CD14-positive monocyte (primary cell): ENCODE results near the gene PIP5K1B. TPM values are rescaled to one million over a fixed set of nuclear protein-coding genes. Genes with fewer than 3 reads are reported as not detected.

ENCODE experiments used
- DNase-seq, 3 donors: peaks; one replicate each; pipeline ENCODE4 v3.0.0-alpha.2; 2011 to 2022
- H2AFZ ChIP-seq: 2 replicates; pipeline ENCODE4 v1.6.0; 2012; ENCODE audit warnings: mild to moderate bottlenecking, low read depth, low read length, inconsistent platforms; ENCODE audit not compliant: insufficient read depth, poor library complexity, severe bottlenecking
- H3K27ac ChIP-seq, 2 donors: 1 replicate in 1 of 2; 2 replicates in 1 of 2; pipeline ENCODE4 v1.5.1; 2012 to 2013; ENCODE audit warnings: low read length in 2 of 2, control low read depth in 1 of 2, inconsistent platforms in 1 of 2, low read depth in 1 of 2, mild to moderate bottlenecking in 1 of 2
- H3K27me3 ChIP-seq, 2 donors: one replicate each; pipeline versions ENCODE4 v1.6.0 to v1.6.1; 2011 to 2013; ENCODE audit warnings: low read length in 2 of 2; ENCODE audit not compliant: control insufficient read depth in 2 of 2, insufficient read depth in 2 of 2
- H3K36me3 ChIP-seq, 2 donors: replicated peaks in 1 of 2; 1 replicate in 1 of 2; 2 replicates in 1 of 2; pipeline versions ENCODE4 v1.5.1 to v1.6.1; 2012 to 2013; ENCODE audit warnings: low read length in 2 of 2, control low read depth in 1 of 2, inconsistent platforms in 1 of 2, mild to moderate bottlenecking in 1 of 2; ENCODE audit not compliant: insufficient read depth in 2 of 2, control insufficient read depth in 1 of 2
- H3K4me1 ChIP-seq, 2 donors: 1 replicate in 1 of 2; 2 replicates in 1 of 2; pipeline versions ENCODE4 v1.5.1 to v1.6.1; 2012 to 2013; ENCODE audit warnings: low read length in 2 of 2, control low read depth in 1 of 2, inconsistent platforms in 1 of 2, mild to moderate bottlenecking in 1 of 2, moderate library complexity in 1 of 2; ENCODE audit not compliant: insufficient read depth in 2 of 2, control insufficient read depth in 1 of 2
- H3K4me2 ChIP-seq: replicated peaks from 2 replicates; pipeline ENCODE3; 2012; ENCODE audit warnings: low read length, moderate library complexity, mild to moderate bottlenecking; ENCODE audit not compliant: poor library complexity, severe bottlenecking; ENCODE audit errors: extremely low read depth
- H3K4me3 ChIP-seq, 3 experiments: fragments of 200-600 bp in 1 of 3; sonication (generic) in 1 of 3; replicated peaks in 1 of 3; 1 replicate in 2 of 3; 2 replicates in 1 of 3; pipeline ENCODE4 v1.5.1; 2011 to 2013; ENCODE audit warnings: low read length in 3 of 3, mild to moderate bottlenecking in 3 of 3, control low read depth in 2 of 3, low read depth in 2 of 3, inconsistent platforms in 1 of 3, moderate library complexity in 1 of 3
- H3K79me2 ChIP-seq: 2 replicates; pipeline ENCODE4 v1.6.0; 2012; ENCODE audit warnings: mild to moderate bottlenecking, control low read depth, inconsistent platforms, low read length, moderate library complexity; ENCODE audit not compliant: insufficient read depth
- H3K9ac ChIP-seq: 2 replicates; pipeline ENCODE4 v1.6.0; 2017; ENCODE audit warnings: low read length, mild to moderate bottlenecking; ENCODE audit not compliant: insufficient read depth, poor library complexity, severe bottlenecking
- H3K9me3 ChIP-seq, 2 donors: replicated peaks in 1 of 2; 1 replicate in 1 of 2; 2 replicates in 1 of 2; pipeline versions ENCODE4 v1.5.1 to v1.6.1; 2012 to 2013; ENCODE audit warnings: low read length in 2 of 2, control low read depth in 1 of 2; ENCODE audit not compliant: control insufficient read depth in 1 of 2, insufficient read depth in 1 of 2
- H4K20me1 ChIP-seq: 2 replicates; pipeline ENCODE4 v1.6.0; 2012; ENCODE audit warnings: mild to moderate bottlenecking, low read length, control low read depth, moderate library complexity; ENCODE audit not compliant: insufficient read depth
- H3K27ac Mint-ChIP-seq, 7 donors: one replicate each; pipeline ENCODE4 v1.8.0; 2020; ENCODE audit warnings: mild to moderate bottlenecking in 7 of 7, mixed read lengths in 7 of 7, moderate library complexity in 6 of 7, inconsistent platforms in 2 of 7
- H3K27me3 Mint-ChIP-seq, 3 donors: one replicate each; pipeline ENCODE4 v1.8.0; 2021 to 2022; ENCODE audit warnings: low read depth in 3 of 3, mild to moderate bottlenecking in 3 of 3, mixed read lengths in 3 of 3, moderate library complexity in 3 of 3, inconsistent platforms in 1 of 3
- H3K36me3 Mint-ChIP-seq, 2 donors: one replicate each; pipeline ENCODE4 v1.8.0; 2020; ENCODE audit warnings: mixed read lengths in 2 of 2, inconsistent platforms in 1 of 2, mild to moderate bottlenecking in 1 of 2
- H3K4me1 Mint-ChIP-seq: one replicate; pipeline ENCODE4 v1.8.0; 2020; ENCODE audit warnings: mild to moderate bottlenecking, mixed read lengths
- H3K4me3 Mint-ChIP-seq, 2 donors: one replicate each; pipeline ENCODE4 v1.8.0; 2020; ENCODE audit warnings: mild to moderate bottlenecking in 2 of 2, mixed read lengths in 2 of 2, moderate library complexity in 1 of 2
- H3K9me3 Mint-ChIP-seq, 7 donors: one replicate each; pipeline ENCODE4 v1.8.0; 2020 to 2022; ENCODE audit warnings: mixed read lengths in 7 of 7, mild to moderate bottlenecking in 6 of 7, moderate library complexity in 6 of 7, inconsistent platforms in 2 of 7
- CTCF ChIP-seq: fragments of 200-600 bp; IDR thresholded peaks from one replicate; pipeline ENCODE4 v1.8.0; 2022; ENCODE audit warnings: antibody characterized with exemption, mild to moderate bottlenecking
- WGBS: methylation state at CpG from one replicate; pipeline ENCODE4 v1.1.5; 2013; ENCODE audit warnings: missing lambda C conversion rate; ENCODE audit not compliant: insufficient coverage; 5-methylcytosine and 5-hydroxymethylcytosine counted together
- intact Hi-C, 2 donors: fragments of 100-400 bp; cut with micrococcal nuclease; formaldehyde crosslinking; loops; one replicate each; pipeline versions ENCODE4 v1.15.0 to v1.15.1; 2023
- polyA plus RNA-seq, 3 donors: library from polyadenylated mRNA; depleted of rRNA in 1 of 3; unstranded in 2 of 3; stranded (reverse) in 1 of 3; fragments of 300-500 nt in 2 of 3; fragments of >200 nt in 1 of 3; fragmentation: Illumina TruSeq in 2 of 3; gene quantifications; 1 replicate in 2 of 3; 2 replicates in 1 of 3; pipeline ENCODE4 v1.2.3, GENCODE V29; 2012 to 2021

PIP5K1B gene
- polyA plus RNA-seq, 3 donors: 0.18 to 4.1 (median 0.87) TPM

GRCh38 chr9:68715181-68715456, 10.1 kb downstream of the PIP5K1B start:
- Mint-ChIP-seq H3K9me3 (no peaks in the 10 kb centered on the region), H3K27me3 (peaks cover 0 to 2% (median 0%) of the 10 kb centered on the region in 3 donors), H3K36me3 (peaks cover 1 to 5% of the 10 kb centered on the region in 2 donors), H3K27ac (peak overlapping the region in 1 of 7 donors; percentile 7), H3K4me3 (no peak overlapping the region), H3K4me1 (peaks cover 23% of the 10 kb centered on the region)
- intact Hi-C loops: no loop called here
- Histone ChIP-seq H3K4me1 (peaks cover 0 to 8% of the 10 kb centered on the region in 2 donors), H3K4me3 (no peak overlapping the region), H3K9me3 (no peaks in the 10 kb centered on the region), H3K79me2 (no peaks in the 10 kb centered on the region), H3K27me3 (no peaks in the 10 kb centered on the region), H2AFZ (no peak overlapping the region), H4K20me1 (no peaks in the 10 kb centered on the region), H3K4me2 (no peak overlapping the region), H3K27ac (no peak overlapping the region), H3K9ac (no peak overlapping the region), H3K36me3 (no peaks in the 10 kb centered on the region)
- 48% methylated on average over 2 of the region's 2 CpGs for WGBS
- DNase-seq: no peak
- TF ChIP-seq CTCF: no peak

- no peak overlapping the region for H3K4me3 Mint-ChIP-seq
- peaks cover 22% of the 10 kb centered on the region for H3K4me1 Mint-ChIP-seq
Observed at GRCh38 chr9:68717552-68718443, 12.8 kb downstream of the PIP5K1B start.

More at GRCh38 chr9:68717552-68718443, 12.8 kb downstream of the PIP5K1B start:
- Histone ChIP-seq H3K79me2 (no peaks in the 10 kb centered on the region), H3K4me1 (peaks cover 12 to 24% of the 10 kb centered on the region in 2 donors), H3K9me3 (no peaks in the 10 kb centered on the region), H3K27ac (no peak overlapping the region), H2AFZ (no peak overlapping the region), H3K4me3 (no peak overlapping the region), H4K20me1 (no peaks in the 10 kb centered on the region), H3K36me3 (no peaks in the 10 kb centered on the region), H3K9ac (no peak overlapping the region), H3K4me2 (no peak overlapping the region), H3K27me3 (no peaks in the 10 kb centered on the region)
- Mint-ChIP-seq H3K27ac (no peak overlapping the region), H3K36me3 (peaks cover 1 to 5% of the 10 kb centered on the region in 2 donors), H3K27me3 (peaks cover 0 to 2% (median 0%) of the 10 kb centered on the region in 3 donors), H3K9me3 (no peaks in the 10 kb centered on the region)
- intact Hi-C loops: no loop called here
- DNase-seq: no peak
- TF ChIP-seq CTCF: no peak
- WGBS: no CpG with 5 or more reads among the region's 2 CpGs
